HG03460 (cell line): ENCODE data around the gene SLC20A1.
A peak's percentile ranks its signal among the peaks of the same experiment; 100 is the strongest.

Source experiments
- ATAC-seq: cut with Tn5 transposase; IDR thresholded peaks from one replicate; pipeline ENCODE4 v1.9.1; 2021; ENCODE audit not compliant: unreplicated experiment

Gene SLC20A1

GRCh38 chr2:112674229-112674628 lies 28.5 kb downstream of the SLC20A1 start:
- no peak for ATAC-seq

GRCh38 chr2:112679484-112679883 lies 33.7 kb downstream of the SLC20A1 start:
- no peak for ATAC-seq

GRCh38 chr2:112680666-112681101 lies 34.9 kb downstream of the SLC20A1 start:
- no peak for ATAC-seq

- ATAC-seq: no peak
These were observed 36.4 kb downstream of the SLC20A1 start for GRCh38 chr2:112682101-112682500.

- ATAC-seq: no peak
These were observed 38.0 kb downstream of the SLC20A1 start for GRCh38 chr2:112683550-112684414.

GRCh38 chr2:112684415-112684775 lies 38.7 kb downstream of the SLC20A1 start:
- ATAC-seq: no peak

- ATAC-seq: no peak
These were observed 39.6 kb downstream of the SLC20A1 start for GRCh38 chr2:112685271-112685884.

- ATAC-seq: no peak
These were observed 40.8 kb downstream of the SLC20A1 start for GRCh38 chr2:112686348-112687217.

- no peak for ATAC-seq
These were observed 41.8 kb downstream of the SLC20A1 start for GRCh38 chr2:112687522-112687921.

- no peak for ATAC-seq
These were observed 42.5 kb downstream of the SLC20A1 start for GRCh38 chr2:112688086-112688880.

GRCh38 chr2:112690853-112691401 lies 45.2 kb downstream of the SLC20A1 start:
- no peak for ATAC-seq

GRCh38 chr2:112691881-112692281 lies 46.1 kb downstream of the SLC20A1 start:
- no peak for ATAC-seq

GRCh38 chr2:112692495-112692911 lies 46.8 kb downstream of the SLC20A1 start:
- ATAC-seq: peak; percentile 81

GRCh38 chr2:112692918-112693317 lies 47.2 kb downstream of the SLC20A1 start:
- peak; percentile 16 for ATAC-seq

- no peak for ATAC-seq
These were observed 47.9 kb downstream of the SLC20A1 start for GRCh38 chr2:112693596-112693995.

GRCh38 chr2:112694182-112694581 lies 48.4 kb downstream of the SLC20A1 start:
- no peak for ATAC-seq

GRCh38 chr2:112698834-112699515 lies 53.2 kb downstream of the SLC20A1 start:
- ATAC-seq: no peak

- ATAC-seq: no peak
These were observed 54.4 kb downstream of the SLC20A1 start for GRCh38 chr2:112699984-112700667.

GRCh38 chr2:112701052-112701451 lies 55.3 kb downstream of the SLC20A1 start:
- ATAC-seq: no peak
